ENCODE data around the gene RANBP17. TPM values are rescaled to one million over a fixed set of nuclear protein-coding genes. Genes with fewer than 3 reads are reported as not detected.

RANBP17 gene
- total RNA-seq, 6 donors from 2014 or later = 12.6 to 81.4 (median 23.9) TPM

- Histone ChIP-seq H3K4me1 (no peaks in the 10 kb centered on the region), H3K4me3 (no peak overlapping the region), H3K27me3 (no peaks in the 10 kb centered on the region), H3K27ac (no peak overlapping the region), H3K36me3 (no peaks in the 10 kb centered on the region), H3K9me3 (no peaks in the 10 kb centered on the region)
- ATAC-seq (ENCODE audit: low FRiP score in 2 of 2) (no peak), DNase-seq (peak in 1 of 2 donors; percentile 29)
- no peak for TF ChIP-seq POLR2AphosphoS5 (IDR thresholded peaks at IDR 0.05)
- no peak for TF ChIP-seq CTCF (IDR thresholded peaks at IDR 0.05)
- TF ChIP-seq EP300 (IDR thresholded peaks at IDR 0.05) = no peak
- TF ChIP-seq POLR2A (IDR thresholded peaks at IDR 0.05) = no peak
- WGBS, 2 donors = 52 to 53% methylated on average over 5 of the region's 5 CpGs
Observed at GRCh38 chr5:170848033-170848432, 13.8 kb upstream of the RANBP17 start.

- WGBS, 2 donors = 67 to 69% methylated on average over 2 of the region's 2 CpGs
- H3K27me3 ChIP-seq = no peaks in the 10 kb centered on the region
- ATAC-seq (ENCODE audit: low FRiP score in 2 of 2) (no peak), DNase-seq (no peak)
- H3K9me3 ChIP-seq = no peaks in the 10 kb centered on the region
- H3K4me1 ChIP-seq = no peaks in the 10 kb centered on the region
- H3K36me3 ChIP-seq = no peaks in the 10 kb centered on the region
- TF ChIP-seq EP300 (IDR thresholded peaks at IDR 0.05) (no peak), CTCF (IDR thresholded peaks at IDR 0.05) (no peak), POLR2A (IDR thresholded peaks at IDR 0.05) (no peak), POLR2AphosphoS5 (IDR thresholded peaks at IDR 0.05) (no peak)
- no peak overlapping the region for H3K4me3 ChIP-seq
- no peak overlapping the region for H3K27ac ChIP-seq
Observed at GRCh38 chr5:170849374-170849773, 12.4 kb upstream of the RANBP17 start.

- ATAC-seq (ENCODE audit: low FRiP score in 2 of 2) (no peak), DNase-seq (no peak)
- 81 to 85% methylated on average over 6 of the region's 6 CpGs for WGBS, 2 donors
- H3K9me3 ChIP-seq = no peaks in the 10 kb centered on the region
- no peaks in the 10 kb centered on the region for H3K4me1 ChIP-seq
- no peak overlapping the region for H3K27ac ChIP-seq
- H3K36me3 ChIP-seq = no peaks in the 10 kb centered on the region
- H3K4me3 ChIP-seq = no peak overlapping the region
- H3K27me3 ChIP-seq = no peaks in the 10 kb centered on the region
- no peak for TF ChIP-seq POLR2AphosphoS5 (IDR thresholded peaks at IDR 0.05)
Observed at GRCh38 chr5:170854566-170854965, 7.3 kb upstream of the RANBP17 start.

- 82 to 86% methylated on average over 2 of the region's 2 CpGs for WGBS, 2 donors
- H3K4me3 ChIP-seq = no peak overlapping the region
Observed at GRCh38 chr5:170857066-170857465, 4.8 kb upstream of the RANBP17 start.

GRCh38 chr5:170860415-170860814 is 1.4 kb upstream of the RANBP17 start:
- H3K9me3 ChIP-seq = peaks cover 0 to 15% (median 11%) of the 10 kb centered on the region in 4 donors
- ATAC-seq (ENCODE audit: low FRiP score in 2 of 2) = no peak
- H3K27me3 ChIP-seq = peaks cover 0 to 7% (median 2%) of the 10 kb centered on the region in 4 donors
- no peak overlapping the region for H3K27ac ChIP-seq
- TF ChIP-seq POLR2A (IDR thresholded peaks at IDR 0.05) (no peak), POLR2AphosphoS5 (IDR thresholded peaks at IDR 0.05) (no peak), EP300 (IDR thresholded peaks at IDR 0.05) (no peak), CTCF (IDR thresholded peaks at IDR 0.05) (no peak)
- DNase-seq = no peak
- H3K4me3 ChIP-seq = no peak overlapping the region
- peaks cover 0 to 20% (median 6%) of the 10 kb centered on the region in 4 donors for H3K4me1 ChIP-seq
- H3K36me3 ChIP-seq = no peaks in the 10 kb centered on the region

More at GRCh38 chr5:170857066-170857465, 4.8 kb upstream of the RANBP17 start:
- DNase-seq (no peak), ATAC-seq (ENCODE audit: low FRiP score in 2 of 2) (no peak)
- Histone ChIP-seq H3K9me3 (peaks cover 0 to 15% (median 11%) of the 10 kb centered on the region in 4 donors), H3K27me3 (peaks cover 0 to 2% (median under 1%) of the 10 kb centered on the region in 4 donors), H3K36me3 (no peaks in the 10 kb centered on the region), H3K4me1 (peaks cover 0 to 8% (median under 1%) of the 10 kb centered on the region in 4 donors), H3K27ac (no peak overlapping the region)
- no peak for TF ChIP-seq POLR2AphosphoS5 (IDR thresholded peaks at IDR 0.05)
- no peak for TF ChIP-seq CTCF (IDR thresholded peaks at IDR 0.05)
- TF ChIP-seq POLR2A (IDR thresholded peaks at IDR 0.05) = no peak
- no peak for TF ChIP-seq EP300 (IDR thresholded peaks at IDR 0.05)
